Fibroblast of the conjunctiva (primary cell): Measurements from ENCODE around the gene FAM83C.
"Not testable (repeated sequence)": the region's sequence is repeated elsewhere in the genome, so short reads cannot be mapped to it uniquely, and the experiment has no call there.

ENCODE experiments used
- DNase-seq: peaks from one replicate; pipeline ENCODE4 v3.0.0-alpha.2; 2010; ENCODE audit warnings: low read depth

Gene FAM83C

GRCh38 chr20:35263532-35264341, 28.5 kb downstream of the FAM83C start:
- no peak for DNase-seq

- DNase-seq, result not testable (repeated sequence)
These were observed 29.3 kb downstream of the FAM83C start for GRCh38 chr20:35262731-35263531.

GRCh38 chr20:35262321-35262720, 29.9 kb downstream of the FAM83C start:
- DNase-seq, result not testable (repeated sequence)

GRCh38 chr20:35260426-35260825, 31.8 kb downstream of the FAM83C start:
- DNase-seq, result no peak

GRCh38 chr20:35257175-35257909, 34.9 kb downstream of the FAM83C start:
- no peak for DNase-seq

GRCh38 chr20:35254448-35254999, 37.7 kb downstream of the FAM83C start:
- DNase-seq, result no peak

GRCh38 chr20:35253010-35253409, 39.2 kb downstream of the FAM83C start:
- DNase-seq, result no peak

GRCh38 chr20:35252598-35252997, 39.6 kb downstream of the FAM83C start:
- not testable (repeated sequence) for DNase-seq

- DNase-seq, result no peak
These were observed 40.2 kb downstream of the FAM83C start for GRCh38 chr20:35252037-35252461.

- DNase-seq, result no peak
These were observed 40.6 kb downstream of the FAM83C start for GRCh38 chr20:35251613-35251940.

- no peak for DNase-seq
These were observed 43.4 kb downstream of the FAM83C start for GRCh38 chr20:35248641-35249475.

- DNase-seq, result no peak
These were observed 45.5 kb downstream of the FAM83C start for GRCh38 chr20:35246723-35247122.

- DNase-seq, result no peak
These were observed 48.2 kb downstream of the FAM83C start for GRCh38 chr20:35243986-35244385.

GRCh38 chr20:35243317-35243716, 48.9 kb downstream of the FAM83C start:
- no peak for DNase-seq

GRCh38 chr20:35240811-35241293, 51.4 kb downstream of the FAM83C start:
- no peak for DNase-seq

- DNase-seq, result no peak
These were observed 52.0 kb downstream of the FAM83C start for GRCh38 chr20:35240083-35240810.

GRCh38 chr20:35238735-35239134, 53.5 kb downstream of the FAM83C start:
- no peak for DNase-seq

- no peak for DNase-seq
These were observed 54.1 kb downstream of the FAM83C start for GRCh38 chr20:35238170-35238569.

GRCh38 chr20:35237486-35237885, 54.7 kb downstream of the FAM83C start:
- no peak for DNase-seq

- no peak for DNase-seq
These were observed 56.3 kb downstream of the FAM83C start for GRCh38 chr20:35235881-35236280.
